ENCODE data around the gene RAB3IL1. TPM values are rescaled to one million over a fixed set of nuclear protein-coding genes. Genes with fewer than 3 reads are reported as not detected.

RAB3IL1 gene
- total and polyA plus RNA-seq, 2 of the 13 experiments (the other 11 are each of a cell fraction or from before 2014, with no cell fraction given): 1.2 to 2.0 TPM

DNA sequence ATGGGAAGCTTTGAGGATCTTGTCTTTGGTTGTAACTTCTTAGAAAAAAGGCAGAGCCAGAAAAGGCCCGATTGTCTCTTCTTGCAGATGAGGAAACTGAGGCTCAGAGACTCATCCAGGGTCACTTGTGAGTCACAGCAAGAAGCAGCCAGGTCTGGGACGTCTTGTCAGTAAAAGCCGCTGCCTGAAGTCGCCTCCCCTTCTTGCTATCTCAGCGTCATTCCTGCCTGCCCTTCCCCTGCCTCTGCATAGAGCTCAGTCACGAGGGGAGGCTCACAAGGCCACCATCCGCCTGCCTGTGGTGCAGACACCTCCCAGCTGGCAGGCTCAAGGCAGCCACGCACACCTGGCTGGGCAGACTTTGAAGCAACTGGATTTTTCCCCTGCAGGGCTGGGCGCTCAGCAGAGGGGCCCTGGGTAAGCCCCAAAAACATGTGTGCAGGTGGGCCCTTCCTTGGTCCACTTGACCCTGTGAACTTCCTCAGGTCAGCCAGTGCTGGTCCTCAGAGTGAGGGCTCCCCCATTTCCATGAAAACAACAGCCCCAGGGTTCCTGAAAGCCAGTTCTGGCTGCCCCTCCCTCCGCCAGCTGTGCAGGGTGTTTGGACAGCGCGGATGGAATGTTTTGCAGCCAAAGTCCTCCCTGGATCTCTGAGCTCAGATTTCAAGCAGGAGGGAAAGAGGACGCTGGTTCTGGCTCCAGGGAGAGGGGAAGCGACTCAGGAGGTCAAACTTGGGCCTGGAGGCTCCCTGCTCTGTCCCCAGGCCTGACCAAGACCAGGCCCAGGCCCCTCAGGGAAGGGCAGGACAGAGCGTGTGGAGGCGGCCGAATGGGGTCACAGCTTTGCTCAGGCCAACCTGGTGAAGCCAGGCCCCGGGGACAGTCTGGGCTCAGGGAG is 6.0 kb upstream of the RAB3IL1 start (continued):
- TF ChIP-seq ZNF781 (CRISPR knock-in tag; IDR thresholded peaks at IDR 0.05; ENCODE audit: borderline replicate concordance, not compliant biosample characterization) (peak; percentile 63), ZSCAN30 (CRISPR knock-in tag; IDR thresholded peaks at IDR 0.05) (no peak), ZNF17 (CRISPR knock-in tag; IDR thresholded peaks at IDR 0.05) (no peak), ZSCAN9 (CRISPR knock-in tag; IDR thresholded peaks at IDR 0.05; ENCODE audit: borderline replicate concordance) (no peak), SP1 (IDR thresholded peaks at IDR 0.05) (no peak), SP1 (CRISPR knock-in tag; IDR thresholded peaks at IDR 0.05) (0 out of 2 replicates have a peak, but pooled peaks have one; percentile 12), HMG20A (CRISPR knock-in tag; IDR thresholded peaks at IDR 0.05; ENCODE audit: borderline replicate concordance) (peak; percentile 11; the same call in 1 of the 2 replicates), ZNF335 (CRISPR knock-in tag; IDR thresholded peaks at IDR 0.05) (peak; percentile 67; the same call in 1 of the 2 replicates), ZNF264 (CRISPR knock-in tag; IDR thresholded peaks at IDR 0.05) (peak; percentile 74; the same call in 1 of the 2 replicates), KAT2B (IDR thresholded peaks at IDR 0.05; ENCODE audit: borderline replicate concordance, low read depth, low read length) (no peak), ZNF230 (CRISPR knock-in tag; IDR thresholded peaks at IDR 0.05) (no peak; the same call in 1 of the 2 replicates), ZEB1 (IDR thresholded peaks at IDR 0.05; ENCODE audit: insufficient replicate concordance, low read depth) (peak; percentile 84), FLYWCH1 (CRISPR knock-in tag; IDR thresholded peaks at IDR 0.05) (no peak), IKZF4 (CRISPR knock-in tag; IDR thresholded peaks at IDR 0.05; ENCODE audit: borderline replicate concordance, low read depth, not compliant biosample characterization) (no peak)
- TF ChIP-seq, protein P1, sequence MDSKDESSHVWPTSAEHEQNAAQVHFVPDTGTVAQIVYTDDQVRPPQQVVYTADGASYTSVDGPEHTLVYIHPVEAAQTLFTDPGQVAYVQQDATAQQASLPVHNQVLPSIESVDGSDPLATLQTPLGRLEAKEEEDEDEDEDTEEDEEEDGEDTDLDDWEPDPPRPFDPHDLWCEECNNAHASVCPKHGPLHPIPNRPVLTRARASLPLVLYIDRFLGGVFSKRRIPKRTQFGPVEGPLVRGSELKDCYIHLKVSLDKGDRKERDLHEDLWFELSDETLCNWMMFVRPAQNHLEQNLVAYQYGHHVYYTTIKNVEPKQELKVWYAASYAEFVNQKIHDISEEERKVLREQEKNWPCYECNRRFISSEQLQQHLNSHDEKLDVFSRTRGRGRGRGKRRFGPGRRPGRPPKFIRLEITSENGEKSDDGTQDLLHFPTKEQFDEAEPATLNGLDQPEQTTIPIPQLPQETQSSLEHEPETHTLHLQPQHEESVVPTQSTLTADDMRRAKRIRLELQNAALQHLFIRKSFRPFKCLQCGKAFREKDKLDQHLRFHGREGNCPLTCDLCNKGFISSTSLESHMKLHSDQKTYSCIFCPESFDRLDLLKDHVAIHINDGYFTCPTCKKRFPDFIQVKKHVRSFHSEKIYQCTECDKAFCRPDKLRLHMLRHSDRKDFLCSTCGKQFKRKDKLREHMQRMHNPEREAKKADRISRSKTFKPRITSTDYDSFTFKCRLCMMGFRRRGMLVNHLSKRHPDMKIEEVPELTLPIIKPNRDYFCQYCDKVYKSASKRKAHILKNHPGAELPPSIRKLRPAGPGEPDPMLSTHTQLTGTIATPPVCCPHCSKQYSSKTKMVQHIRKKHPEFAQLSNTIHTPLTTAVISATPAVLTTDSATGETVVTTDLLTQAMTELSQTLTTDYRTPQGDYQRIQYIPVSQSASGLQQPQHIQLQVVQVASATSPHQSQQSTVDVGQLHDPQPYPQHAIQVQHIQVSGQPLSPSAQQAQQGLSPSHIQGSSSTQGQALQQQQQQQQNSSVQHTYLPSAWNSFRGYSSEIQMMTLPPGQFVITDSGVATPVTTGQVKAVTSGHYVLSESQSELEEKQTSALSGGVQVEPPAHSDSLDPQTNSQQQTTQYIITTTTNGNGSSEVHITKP (CRISPR knock-in tag; IDR thresholded peaks at IDR 0.05; ENCODE audit: low read depth): peak; percentile 80
- TF ChIP-seq, protein P2, sequence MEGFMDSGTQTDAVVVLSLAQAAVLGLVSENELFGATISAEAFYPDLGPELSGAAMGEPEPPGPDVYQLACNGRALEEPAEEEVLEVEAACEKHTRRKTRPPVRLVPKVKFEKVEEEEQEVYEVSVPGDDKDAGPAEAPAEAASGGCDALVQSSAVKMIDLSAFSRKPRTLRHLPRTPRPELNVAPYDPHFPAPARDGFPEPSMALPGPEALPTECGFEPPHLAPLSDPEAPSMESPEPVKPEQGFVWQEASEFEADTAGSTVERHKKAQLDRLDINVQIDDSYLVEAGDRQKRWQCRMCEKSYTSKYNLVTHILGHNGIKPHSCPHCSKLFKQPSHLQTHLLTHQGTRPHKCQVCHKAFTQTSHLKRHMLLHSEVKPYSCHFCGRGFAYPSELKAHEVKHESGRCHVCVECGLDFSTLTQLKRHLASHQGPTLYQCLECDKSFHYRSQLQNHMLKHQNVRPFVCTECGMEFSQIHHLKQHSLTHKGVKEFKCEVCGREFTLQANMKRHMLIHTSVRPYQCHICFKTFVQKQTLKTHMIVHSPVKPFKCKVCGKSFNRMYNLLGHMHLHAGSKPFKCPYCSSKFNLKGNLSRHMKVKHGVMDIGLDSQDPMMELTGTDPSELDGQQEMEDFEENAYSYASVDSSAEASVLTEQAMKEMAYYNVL (CRISPR knock-in tag; IDR thresholded peaks at IDR 0.05; ENCODE audit: borderline replicate concordance): peak; percentile 84; the same call in 1 of the 2 replicates
- TF ChIP-seq, protein P3, sequence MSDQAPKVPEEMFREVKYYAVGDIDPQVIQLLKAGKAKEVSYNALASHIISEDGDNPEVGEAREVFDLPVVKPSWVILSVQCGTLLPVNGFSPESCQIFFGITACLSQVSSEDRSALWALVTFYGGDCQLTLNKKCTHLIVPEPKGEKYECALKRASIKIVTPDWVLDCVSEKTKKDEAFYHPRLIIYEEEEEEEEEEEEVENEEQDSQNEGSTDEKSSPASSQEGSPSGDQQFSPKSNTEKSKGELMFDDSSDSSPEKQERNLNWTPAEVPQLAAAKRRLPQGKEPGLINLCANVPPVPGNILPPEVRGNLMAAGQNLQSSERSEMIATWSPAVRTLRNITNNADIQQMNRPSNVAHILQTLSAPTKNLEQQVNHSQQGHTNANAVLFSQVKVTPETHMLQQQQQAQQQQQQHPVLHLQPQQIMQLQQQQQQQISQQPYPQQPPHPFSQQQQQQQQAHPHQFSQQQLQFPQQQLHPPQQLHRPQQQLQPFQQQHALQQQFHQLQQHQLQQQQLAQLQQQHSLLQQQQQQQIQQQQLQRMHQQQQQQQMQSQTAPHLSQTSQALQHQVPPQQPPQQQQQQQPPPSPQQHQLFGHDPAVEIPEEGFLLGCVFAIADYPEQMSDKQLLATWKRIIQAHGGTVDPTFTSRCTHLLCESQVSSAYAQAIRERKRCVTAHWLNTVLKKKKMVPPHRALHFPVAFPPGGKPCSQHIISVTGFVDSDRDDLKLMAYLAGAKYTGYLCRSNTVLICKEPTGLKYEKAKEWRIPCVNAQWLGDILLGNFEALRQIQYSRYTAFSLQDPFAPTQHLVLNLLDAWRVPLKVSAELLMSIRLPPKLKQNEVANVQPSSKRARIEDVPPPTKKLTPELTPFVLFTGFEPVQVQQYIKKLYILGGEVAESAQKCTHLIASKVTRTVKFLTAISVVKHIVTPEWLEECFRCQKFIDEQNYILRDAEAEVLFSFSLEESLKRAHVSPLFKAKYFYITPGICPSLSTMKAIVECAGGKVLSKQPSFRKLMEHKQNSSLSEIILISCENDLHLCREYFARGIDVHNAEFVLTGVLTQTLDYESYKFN (CRISPR knock-in tag; conservative IDR thresholded peaks at IDR 0.05): peak; percentile 95
- TF ChIP-seq, protein P4, sequence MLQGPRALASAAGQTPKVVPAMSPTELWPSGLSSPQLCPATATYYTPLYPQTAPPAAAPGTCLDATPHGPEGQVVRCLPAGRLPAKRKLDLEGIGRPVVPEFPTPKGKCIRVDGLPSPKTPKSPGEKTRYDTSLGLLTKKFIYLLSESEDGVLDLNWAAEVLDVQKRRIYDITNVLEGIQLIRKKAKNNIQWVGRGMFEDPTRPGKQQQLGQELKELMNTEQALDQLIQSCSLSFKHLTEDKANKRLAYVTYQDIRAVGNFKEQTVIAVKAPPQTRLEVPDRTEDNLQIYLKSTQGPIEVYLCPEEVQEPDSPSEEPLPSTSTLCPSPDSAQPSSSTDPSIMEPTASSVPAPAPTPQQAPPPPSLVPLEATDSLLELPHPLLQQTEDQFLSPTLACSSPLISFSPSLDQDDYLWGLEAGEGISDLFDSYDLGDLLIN (CRISPR knock-in tag; IDR thresholded peaks at IDR 0.05; ENCODE audit: borderline replicate concordance): no peak
